ENCODE data around the gene SPG21. TPM values are rescaled to one million over a fixed set of nuclear protein-coding genes. Genes with fewer than 3 reads are reported as not detected.

SPG21 gene
- total and polyA plus RNA-seq, 5 experiments from 2014 or later, result 55.2 to 129 (median 117) TPM

Other genes with a start within 250 kb of the SPG21 start
- gene RBPMS2, start 214.3 kb downstream of the SPG21 start, total RNA-seq, result not detected
- not detected for gene RBPMS2, start 214.3 kb downstream of the SPG21 start, polyA plus RNA-seq
- gene PIF1, start 164.3 kb downstream of the SPG21 start, total RNA-seq, result under 1 TPM in 1 of 2 experiments, not detected in 1; 0.52 TPM
- gene PIF1, start 164.3 kb downstream of the SPG21 start, polyA plus RNA-seq, result under 1 TPM in 2 of 3 donors, not detected in 1; 0.15 to 0.68 TPM
- gene PLEKHO2, start 148.0 kb downstream of the SPG21 start, total RNA-seq, result 1 to 10 TPM; 8.6 TPM
- gene PLEKHO2, start 148.0 kb downstream of the SPG21 start, polyA plus RNA-seq, result 10 to 100 TPM in 2 of 3 donors, 1 to 10 TPM in 1; 8.9 to 19.3 (median 12.0) TPM
- 1 to 10 TPM; 5.4 to 6.0 TPM for gene ANKDD1A, start 78.0 kb downstream of the SPG21 start, total RNA-seq
- gene ANKDD1A, start 78.0 kb downstream of the SPG21 start, polyA plus RNA-seq, result 1 to 10 TPM in 2 of 3 donors, under 1 TPM in 1; 0.06 to 2.2 (median 1.3) TPM
- gene MTFMT, start 39.7 kb upstream of the SPG21 start, total RNA-seq, result 10 to 100 TPM; 19.4 to 21.2 TPM
- 10 to 100 TPM; 19.6 to 30.2 (median 23.0) TPM for gene MTFMT, start 39.7 kb upstream of the SPG21 start, polyA plus RNA-seq
- gene SLC51B, start 55.5 kb upstream of the SPG21 start, total RNA-seq, result not detected
- gene SLC51B, start 55.5 kb upstream of the SPG21 start, polyA plus RNA-seq, result not detected
- not detected for gene RASL12, start 78.1 kb upstream of the SPG21 start, total RNA-seq
- gene RASL12, start 78.1 kb upstream of the SPG21 start, polyA plus RNA-seq, result not detected
- gene KBTBD13, start 86.8 kb upstream of the SPG21 start, total RNA-seq, result not detected
- not detected for gene KBTBD13, start 86.8 kb upstream of the SPG21 start, polyA plus RNA-seq
- gene UBAP1L, start 125.3 kb upstream of the SPG21 start, total RNA-seq, result 10 to 100 TPM; 14.2 to 16.6 TPM
- gene UBAP1L, start 125.3 kb upstream of the SPG21 start, polyA plus RNA-seq, result under 1 TPM in 1 of 3 donors, not detected in 2; 0.20 TPM
- gene PDCD7, start 143.9 kb upstream of the SPG21 start, total RNA-seq, result 10 to 100 TPM; 37.0 to 44.1 TPM
- 10 to 100 TPM; 13.1 to 19.4 (median 15.8) TPM for gene PDCD7, start 143.9 kb upstream of the SPG21 start, polyA plus RNA-seq
- gene CLPX, start 195.4 kb upstream of the SPG21 start, total RNA-seq, result 10 to 100 TPM; 59.6 to 60.2 TPM
- 10 to 100 TPM; 30.0 to 33.8 (median 31.3) TPM for gene CLPX, start 195.4 kb upstream of the SPG21 start, polyA plus RNA-seq
- under 1 TPM; 0.44 TPM for gene CILP, start 221.6 kb upstream of the SPG21 start, total RNA-seq
- gene CILP, start 221.6 kb upstream of the SPG21 start, polyA plus RNA-seq, result under 1 TPM in 1 of 3 donors, not detected in 2; 0.10 TPM

Measured in naive thymus-derived CD8-positive, alpha-beta T cell (primary cell).